ENCODE data around the gene SEC14L5.

Gene SEC14L5

GRCh38 chr16:5060073-5060641, 102.0 kb downstream of the SEC14L5 start:
- TF ChIP-seq GATA3 (IDR thresholded peaks at IDR 0.05; ENCODE audit: low read depth, low read length) (no peak), GATA2 (IDR thresholded peaks at IDR 0.05; ENCODE audit: low read depth, low read length) (no peak)

- TF ChIP-seq GATA2 (IDR thresholded peaks at IDR 0.05; ENCODE audit: low read depth, low read length) (no peak), GATA3 (IDR thresholded peaks at IDR 0.05; ENCODE audit: low read depth, low read length) (no peak)
These were observed 103.9 kb downstream of the SEC14L5 start for GRCh38 chr16:5062051-5062450.

- TF ChIP-seq GATA2 (IDR thresholded peaks at IDR 0.05; ENCODE audit: low read depth, low read length) (no peak), GATA3 (IDR thresholded peaks at IDR 0.05; ENCODE audit: low read depth, low read length) (no peak)
These were observed 104.9 kb downstream of the SEC14L5 start for GRCh38 chr16:5062790-5063765.

- TF ChIP-seq GATA2 (IDR thresholded peaks at IDR 0.05; ENCODE audit: low read depth, low read length) (no peak), GATA3 (IDR thresholded peaks at IDR 0.05; ENCODE audit: low read depth, low read length) (no peak)
These were observed 106.8 kb downstream of the SEC14L5 start for GRCh38 chr16:5064915-5065314.

- TF ChIP-seq GATA3 (IDR thresholded peaks at IDR 0.05; ENCODE audit: low read depth, low read length), result no peak
- TF ChIP-seq GATA2 (IDR thresholded peaks at IDR 0.05; ENCODE audit: low read depth, low read length), result no peak
These were observed 107.2 kb downstream of the SEC14L5 start for GRCh38 chr16:5065326-5065725.

- TF ChIP-seq GATA3 (IDR thresholded peaks at IDR 0.05; ENCODE audit: low read depth, low read length), result no peak
- no peak for TF ChIP-seq GATA2 (IDR thresholded peaks at IDR 0.05; ENCODE audit: low read depth, low read length)
These were observed 107.7 kb downstream of the SEC14L5 start, which contains the start of gene C16orf89 for GRCh38 chr16:5065813-5066212. Gene C16orf89 (minus strand): TSS chr16:5065956. CDS start chr16:5065908, 48 bp downstream.

- TF ChIP-seq GATA3 (IDR thresholded peaks at IDR 0.05; ENCODE audit: low read depth, low read length) (no peak), GATA2 (IDR thresholded peaks at IDR 0.05; ENCODE audit: low read depth, low read length) (no peak)
These were observed 108.4 kb downstream of the SEC14L5 start for GRCh38 chr16:5066511-5066910.
